ENCODE data around the gene CNOT1.

DNA sequence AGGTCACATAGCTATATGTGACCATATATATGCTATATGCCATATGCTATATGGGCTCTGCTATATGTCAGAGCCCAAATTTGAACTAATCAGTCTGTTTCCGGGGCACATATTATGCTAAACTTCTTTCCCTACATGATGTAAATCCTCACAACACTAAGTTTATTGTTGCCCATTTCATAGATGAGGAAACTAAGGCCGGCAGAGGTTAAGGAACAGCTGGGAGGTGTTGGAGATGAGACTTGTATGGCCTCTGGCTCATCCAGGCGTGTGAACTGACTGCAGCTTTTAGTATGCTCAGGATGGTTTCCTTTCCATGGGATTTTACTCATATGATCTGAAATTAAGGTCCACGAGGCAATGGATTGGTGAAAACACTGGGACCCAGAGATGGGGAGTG, 17.5 kb upstream of the CNOT1 start:
- TF ChIP-seq, protein P1, sequence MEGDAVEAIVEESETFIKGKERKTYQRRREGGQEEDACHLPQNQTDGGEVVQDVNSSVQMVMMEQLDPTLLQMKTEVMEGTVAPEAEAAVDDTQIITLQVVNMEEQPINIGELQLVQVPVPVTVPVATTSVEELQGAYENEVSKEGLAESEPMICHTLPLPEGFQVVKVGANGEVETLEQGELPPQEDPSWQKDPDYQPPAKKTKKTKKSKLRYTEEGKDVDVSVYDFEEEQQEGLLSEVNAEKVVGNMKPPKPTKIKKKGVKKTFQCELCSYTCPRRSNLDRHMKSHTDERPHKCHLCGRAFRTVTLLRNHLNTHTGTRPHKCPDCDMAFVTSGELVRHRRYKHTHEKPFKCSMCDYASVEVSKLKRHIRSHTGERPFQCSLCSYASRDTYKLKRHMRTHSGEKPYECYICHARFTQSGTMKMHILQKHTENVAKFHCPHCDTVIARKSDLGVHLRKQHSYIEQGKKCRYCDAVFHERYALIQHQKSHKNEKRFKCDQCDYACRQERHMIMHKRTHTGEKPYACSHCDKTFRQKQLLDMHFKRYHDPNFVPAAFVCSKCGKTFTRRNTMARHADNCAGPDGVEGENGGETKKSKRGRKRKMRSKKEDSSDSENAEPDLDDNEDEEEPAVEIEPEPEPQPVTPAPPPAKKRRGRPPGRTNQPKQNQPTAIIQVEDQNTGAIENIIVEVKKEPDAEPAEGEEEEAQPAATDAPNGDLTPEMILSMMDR (IDR thresholded peaks at IDR 0.05; ENCODE audit: low read depth, low read length): no peak
- no peak for TF ChIP-seq POLR2A (IDR thresholded peaks at IDR 0.05; ENCODE audit: extremely low read depth, insufficient read length)
- no peak for TF ChIP-seq MYC (IDR thresholded peaks at IDR 0.05; ENCODE audit: low read depth, low read length)
- TF ChIP-seq, protein P2, sequence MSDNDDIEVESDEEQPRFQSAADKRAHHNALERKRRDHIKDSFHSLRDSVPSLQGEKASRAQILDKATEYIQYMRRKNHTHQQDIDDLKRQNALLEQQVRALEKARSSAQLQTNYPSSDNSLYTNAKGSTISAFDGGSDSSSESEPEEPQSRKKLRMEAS (IDR thresholded peaks at IDR 0.05; ENCODE audit: low read depth, low read length): no peak

Data from NB4 (cell line).